Measurements from ENCODE around the gene FGG.

FGG gene

DNA sequence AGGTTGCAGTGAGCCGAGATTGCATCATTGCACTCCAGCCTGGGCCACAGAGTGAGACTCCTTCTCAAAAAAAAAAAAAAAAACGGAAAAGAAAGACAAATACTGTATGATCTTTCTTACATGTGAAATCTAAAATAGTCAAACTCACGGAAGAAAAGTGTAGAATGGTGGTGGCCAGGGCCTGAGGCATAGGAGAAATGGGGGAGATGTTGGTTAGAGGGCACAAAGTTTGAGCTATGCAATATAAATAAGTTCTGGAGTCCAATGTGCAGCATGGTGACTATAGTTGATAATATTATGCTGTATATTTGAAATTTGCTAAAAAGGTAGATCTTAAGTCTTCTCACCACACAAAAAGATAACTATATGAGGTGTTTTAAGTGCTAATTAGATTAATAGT, 20.6 kb downstream of the FGG start:
- H3K9me3 ChIP-seq (ENCODE audit: control insufficient read depth, insufficient read depth, low read depth, low read length) = no peaks in the 10 kb centered on the region
- no peak overlapping the region for H3K27ac ChIP-seq (ENCODE audit: extremely low read depth, low read depth, low read length)
- H3K36me3 ChIP-seq (ENCODE audit: control insufficient read depth in 2 of 2, insufficient read depth in 1 of 2, low read length in 2 of 2) = no peaks in the 10 kb centered on the region
- TF ChIP-seq, protein P1, sequence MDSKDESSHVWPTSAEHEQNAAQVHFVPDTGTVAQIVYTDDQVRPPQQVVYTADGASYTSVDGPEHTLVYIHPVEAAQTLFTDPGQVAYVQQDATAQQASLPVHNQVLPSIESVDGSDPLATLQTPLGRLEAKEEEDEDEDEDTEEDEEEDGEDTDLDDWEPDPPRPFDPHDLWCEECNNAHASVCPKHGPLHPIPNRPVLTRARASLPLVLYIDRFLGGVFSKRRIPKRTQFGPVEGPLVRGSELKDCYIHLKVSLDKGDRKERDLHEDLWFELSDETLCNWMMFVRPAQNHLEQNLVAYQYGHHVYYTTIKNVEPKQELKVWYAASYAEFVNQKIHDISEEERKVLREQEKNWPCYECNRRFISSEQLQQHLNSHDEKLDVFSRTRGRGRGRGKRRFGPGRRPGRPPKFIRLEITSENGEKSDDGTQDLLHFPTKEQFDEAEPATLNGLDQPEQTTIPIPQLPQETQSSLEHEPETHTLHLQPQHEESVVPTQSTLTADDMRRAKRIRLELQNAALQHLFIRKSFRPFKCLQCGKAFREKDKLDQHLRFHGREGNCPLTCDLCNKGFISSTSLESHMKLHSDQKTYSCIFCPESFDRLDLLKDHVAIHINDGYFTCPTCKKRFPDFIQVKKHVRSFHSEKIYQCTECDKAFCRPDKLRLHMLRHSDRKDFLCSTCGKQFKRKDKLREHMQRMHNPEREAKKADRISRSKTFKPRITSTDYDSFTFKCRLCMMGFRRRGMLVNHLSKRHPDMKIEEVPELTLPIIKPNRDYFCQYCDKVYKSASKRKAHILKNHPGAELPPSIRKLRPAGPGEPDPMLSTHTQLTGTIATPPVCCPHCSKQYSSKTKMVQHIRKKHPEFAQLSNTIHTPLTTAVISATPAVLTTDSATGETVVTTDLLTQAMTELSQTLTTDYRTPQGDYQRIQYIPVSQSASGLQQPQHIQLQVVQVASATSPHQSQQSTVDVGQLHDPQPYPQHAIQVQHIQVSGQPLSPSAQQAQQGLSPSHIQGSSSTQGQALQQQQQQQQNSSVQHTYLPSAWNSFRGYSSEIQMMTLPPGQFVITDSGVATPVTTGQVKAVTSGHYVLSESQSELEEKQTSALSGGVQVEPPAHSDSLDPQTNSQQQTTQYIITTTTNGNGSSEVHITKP (tag by site-specific recombination; IDR thresholded peaks at IDR 0.05) = no peak
- TF ChIP-seq ZNF114 (tag by site-specific recombination; IDR thresholded peaks at IDR 0.05) = no peak
- TF ChIP-seq ZNF302 (tag by site-specific recombination; IDR thresholded peaks at IDR 0.05; ENCODE audit: low read depth) = no peak
- TF ChIP-seq, protein P2, sequence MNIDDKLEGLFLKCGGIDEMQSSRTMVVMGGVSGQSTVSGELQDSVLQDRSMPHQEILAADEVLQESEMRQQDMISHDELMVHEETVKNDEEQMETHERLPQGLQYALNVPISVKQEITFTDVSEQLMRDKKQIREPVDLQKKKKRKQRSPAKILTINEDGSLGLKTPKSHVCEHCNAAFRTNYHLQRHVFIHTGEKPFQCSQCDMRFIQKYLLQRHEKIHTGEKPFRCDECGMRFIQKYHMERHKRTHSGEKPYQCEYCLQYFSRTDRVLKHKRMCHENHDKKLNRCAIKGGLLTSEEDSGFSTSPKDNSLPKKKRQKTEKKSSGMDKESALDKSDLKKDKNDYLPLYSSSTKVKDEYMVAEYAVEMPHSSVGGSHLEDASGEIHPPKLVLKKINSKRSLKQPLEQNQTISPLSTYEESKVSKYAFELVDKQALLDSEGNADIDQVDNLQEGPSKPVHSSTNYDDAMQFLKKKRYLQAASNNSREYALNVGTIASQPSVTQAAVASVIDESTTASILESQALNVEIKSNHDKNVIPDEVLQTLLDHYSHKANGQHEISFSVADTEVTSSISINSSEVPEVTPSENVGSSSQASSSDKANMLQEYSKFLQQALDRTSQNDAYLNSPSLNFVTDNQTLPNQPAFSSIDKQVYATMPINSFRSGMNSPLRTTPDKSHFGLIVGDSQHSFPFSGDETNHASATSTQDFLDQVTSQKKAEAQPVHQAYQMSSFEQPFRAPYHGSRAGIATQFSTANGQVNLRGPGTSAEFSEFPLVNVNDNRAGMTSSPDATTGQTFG (tag by site-specific recombination; IDR thresholded peaks at IDR 0.05; ENCODE audit: borderline replicate concordance) = no peak
- no peak for TF ChIP-seq ZFP3 (tag by site-specific recombination; IDR thresholded peaks at IDR 0.05; ENCODE audit: low read depth)
- no peak for TF ChIP-seq ZNF585B (tag by site-specific recombination; IDR thresholded peaks at IDR 0.05)
- TF ChIP-seq, protein P3, sequence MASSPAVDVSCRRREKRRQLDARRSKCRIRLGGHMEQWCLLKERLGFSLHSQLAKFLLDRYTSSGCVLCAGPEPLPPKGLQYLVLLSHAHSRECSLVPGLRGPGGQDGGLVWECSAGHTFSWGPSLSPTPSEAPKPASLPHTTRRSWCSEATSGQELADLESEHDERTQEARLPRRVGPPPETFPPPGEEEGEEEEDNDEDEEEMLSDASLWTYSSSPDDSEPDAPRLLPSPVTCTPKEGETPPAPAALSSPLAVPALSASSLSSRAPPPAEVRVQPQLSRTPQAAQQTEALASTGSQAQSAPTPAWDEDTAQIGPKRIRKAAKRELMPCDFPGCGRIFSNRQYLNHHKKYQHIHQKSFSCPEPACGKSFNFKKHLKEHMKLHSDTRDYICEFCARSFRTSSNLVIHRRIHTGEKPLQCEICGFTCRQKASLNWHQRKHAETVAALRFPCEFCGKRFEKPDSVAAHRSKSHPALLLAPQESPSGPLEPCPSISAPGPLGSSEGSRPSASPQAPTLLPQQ (tag by site-specific recombination; IDR thresholded peaks at IDR 0.05) = no peak
- TF ChIP-seq KLF7 (tag by site-specific recombination; IDR thresholded peaks at IDR 0.05; ENCODE audit: borderline replicate concordance) = no peak
- no peak for TF ChIP-seq ZNF404 (tag by site-specific recombination; IDR thresholded peaks at IDR 0.05)
- TF ChIP-seq, protein P4, sequence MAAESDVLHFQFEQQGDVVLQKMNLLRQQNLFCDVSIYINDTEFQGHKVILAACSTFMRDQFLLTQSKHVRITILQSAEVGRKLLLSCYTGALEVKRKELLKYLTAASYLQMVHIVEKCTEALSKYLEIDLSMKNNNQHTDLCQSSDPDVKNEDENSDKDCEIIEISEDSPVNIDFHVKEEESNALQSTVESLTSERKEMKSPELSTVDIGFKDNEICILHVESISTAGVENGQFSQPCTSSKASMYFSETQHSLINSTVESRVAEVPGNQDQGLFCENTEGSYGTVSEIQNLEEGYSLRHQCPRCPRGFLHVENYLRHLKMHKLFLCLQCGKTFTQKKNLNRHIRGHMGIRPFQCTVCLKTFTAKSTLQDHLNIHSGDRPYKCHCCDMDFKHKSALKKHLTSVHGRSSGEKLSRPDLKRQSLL (tag by site-specific recombination; IDR thresholded peaks at IDR 0.05) = no peak
- TF ChIP-seq, protein P5, sequence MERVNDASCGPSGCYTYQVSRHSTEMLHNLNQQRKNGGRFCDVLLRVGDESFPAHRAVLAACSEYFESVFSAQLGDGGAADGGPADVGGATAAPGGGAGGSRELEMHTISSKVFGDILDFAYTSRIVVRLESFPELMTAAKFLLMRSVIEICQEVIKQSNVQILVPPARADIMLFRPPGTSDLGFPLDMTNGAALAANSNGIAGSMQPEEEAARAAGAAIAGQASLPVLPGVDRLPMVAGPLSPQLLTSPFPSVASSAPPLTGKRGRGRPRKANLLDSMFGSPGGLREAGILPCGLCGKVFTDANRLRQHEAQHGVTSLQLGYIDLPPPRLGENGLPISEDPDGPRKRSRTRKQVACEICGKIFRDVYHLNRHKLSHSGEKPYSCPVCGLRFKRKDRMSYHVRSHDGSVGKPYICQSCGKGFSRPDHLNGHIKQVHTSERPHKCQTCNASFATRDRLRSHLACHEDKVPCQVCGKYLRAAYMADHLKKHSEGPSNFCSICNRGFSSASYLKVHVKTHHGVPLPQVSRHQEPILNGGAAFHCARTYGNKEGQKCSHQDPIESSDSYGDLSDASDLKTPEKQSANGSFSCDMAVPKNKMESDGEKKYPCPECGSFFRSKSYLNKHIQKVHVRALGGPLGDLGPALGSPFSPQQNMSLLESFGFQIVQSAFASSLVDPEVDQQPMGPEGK (tag by site-specific recombination; IDR thresholded peaks at IDR 0.05) = no peak
- no peak for TF ChIP-seq GLI2 (tag by site-specific recombination; IDR thresholded peaks at IDR 0.05; ENCODE audit: borderline replicate concordance, low read depth)
- no peak for TF ChIP-seq ZNF423 (tag by site-specific recombination; IDR thresholded peaks at IDR 0.05)
- TF ChIP-seq ZNF610 (tag by site-specific recombination; IDR thresholded peaks at IDR 0.05; ENCODE audit: borderline replicate concordance) = no peak
- TF ChIP-seq ZNF791 (tag by site-specific recombination; IDR thresholded peaks at IDR 0.05) = no peak
- no peak for TF ChIP-seq ZNF133 (tag by site-specific recombination; IDR thresholded peaks at IDR 0.05)
- TF ChIP-seq, protein P6, sequence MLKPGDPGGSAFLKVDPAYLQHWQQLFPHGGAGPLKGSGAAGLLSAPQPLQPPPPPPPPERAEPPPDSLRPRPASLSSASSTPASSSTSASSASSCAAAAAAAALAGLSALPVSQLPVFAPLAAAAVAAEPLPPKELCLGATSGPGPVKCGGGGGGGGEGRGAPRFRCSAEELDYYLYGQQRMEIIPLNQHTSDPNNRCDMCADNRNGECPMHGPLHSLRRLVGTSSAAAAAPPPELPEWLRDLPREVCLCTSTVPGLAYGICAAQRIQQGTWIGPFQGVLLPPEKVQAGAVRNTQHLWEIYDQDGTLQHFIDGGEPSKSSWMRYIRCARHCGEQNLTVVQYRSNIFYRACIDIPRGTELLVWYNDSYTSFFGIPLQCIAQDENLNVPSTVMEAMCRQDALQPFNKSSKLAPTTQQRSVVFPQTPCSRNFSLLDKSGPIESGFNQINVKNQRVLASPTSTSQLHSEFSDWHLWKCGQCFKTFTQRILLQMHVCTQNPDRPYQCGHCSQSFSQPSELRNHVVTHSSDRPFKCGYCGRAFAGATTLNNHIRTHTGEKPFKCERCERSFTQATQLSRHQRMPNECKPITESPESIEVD (tag by site-specific recombination; IDR thresholded peaks at IDR 0.05) = no peak
- CTCF ChIA-PET = interaction anchor here (1.0 kb wide), 2 partner anchors 9 to 27 kb away, joined by 4 to 6 read pairs; no protein-coding TSS in a partner anchor
- no peaks in the 10 kb centered on the region for H3K4me1 ChIP-seq (ENCODE audit: control insufficient read depth, insufficient read depth, low read length)
- POLR2A ChIA-PET = no interaction called here
- no peak overlapping the region for H3K4me3 ChIP-seq (ENCODE audit: low read depth, low read length)

Data from HEK293 (cell line).